IMR-90 (cell line): ENCODE results near the gene RPS25. TPM values are rescaled to one million over a fixed set of nuclear protein-coding genes. Genes with fewer than 3 reads are reported as not detected.

Source experiments
- ATAC-seq: fragments of 200-7000 bp; cut with Tn5 transposase; 2 replicates; pipeline ENCODE4 v1.9.1; 2020; ENCODE audit warnings: low read depth, mild to moderate bottlenecking, moderate library complexity
- BruUV-seq: library from RNA; stranded (reverse); fragments of 400-500 nt; replicated peaks from 2 replicates; lab custom pipeline; 2021; lab: Mats Ljungman, UMichigan
- CTCF ChIA-PET: fragments of 300-600 bp; formaldehyde crosslinking; extraction: SDS; loops from one replicate; lab custom pipeline; 2021; ENCODE audit warnings: antibody characterized with exemption; lab: Yijun Ruan, JAX
- POLR2A ChIA-PET: fragments of 300-600 bp; sonication (Branson Sonifier 250); formaldehyde crosslinking; loops from one replicate; lab custom pipeline; 2022; ENCODE audit warnings: antibody characterized with exemption; ENCODE audit not compliant: unreplicated experiment; lab: Charles Lee
- DNase-seq: peaks from one replicate; pipeline ENCODE4 v3.0.0; 2013
- H2AFZ ChIP-seq: replicated peaks from 2 replicates; pipeline ENCODE3; 2013; ENCODE audit warnings: low read length, mild to moderate bottlenecking; ENCODE audit not compliant: poor library complexity
- H2AK5ac ChIP-seq: 2 replicates; pipeline ENCODE4 v1.6.1; 2013; ENCODE audit warnings: low read depth, low read length, inconsistent platforms
- H2AK9ac ChIP-seq: replicated peaks from 2 replicates; pipeline ENCODE3; 2013; ENCODE audit warnings: mild to moderate bottlenecking, low read depth, low read length, moderate library complexity; ENCODE audit not compliant: poor library complexity
- H2BK120ac ChIP-seq: 2 replicates; pipeline ENCODE4 v1.6.1; 2013; ENCODE audit warnings: low read depth, low read length, inconsistent platforms
- H2BK15ac ChIP-seq: 3 replicates; pipeline ENCODE4 v1.6.1; 2013; ENCODE audit warnings: low read depth, low read length, inconsistent platforms
- H2BK20ac ChIP-seq: 2 replicates; pipeline ENCODE4 v1.6.1; 2013; ENCODE audit warnings: low read depth, mild to moderate bottlenecking, inconsistent platforms, low read length, moderate library complexity
- H2BK5ac ChIP-seq: 2 replicates; pipeline ENCODE4 v1.6.1; 2013; ENCODE audit warnings: mild to moderate bottlenecking, low read depth, low read length, inconsistent platforms; ENCODE audit not compliant: poor library complexity, severe bottlenecking
- H3K14ac ChIP-seq: replicated peaks from 2 replicates; pipeline ENCODE4 v1.6.1; 2013; ENCODE audit warnings: low read depth, low read length, inconsistent platforms
- H3K18ac ChIP-seq: 2 replicates; pipeline ENCODE4 v1.6.1; 2013; ENCODE audit warnings: low read depth, low read length, control low read depth
- H3K23ac ChIP-seq: 2 replicates; pipeline ENCODE4 v1.6.1; 2013; ENCODE audit warnings: low read depth, low read length, inconsistent platforms
- H3K27ac ChIP-seq: 2 replicates; pipeline ENCODE4 v1.5.1; 2013; ENCODE audit warnings: mild to moderate bottlenecking, control low read depth, low read length; ENCODE audit not compliant: insufficient read depth
- H3K27me3 ChIP-seq: 2 replicates; pipeline ENCODE4 v1.6.1; 2013; ENCODE audit warnings: low read length; ENCODE audit not compliant: control insufficient read depth, insufficient read depth
- H3K36me3 ChIP-seq: 2 replicates; pipeline ENCODE4 v1.6.1; 2013; ENCODE audit warnings: low read length, mixed read lengths; ENCODE audit not compliant: control insufficient read depth, insufficient read depth
- H3K4ac ChIP-seq: 2 replicates; pipeline ENCODE4 v1.6.1; 2013; ENCODE audit warnings: low read depth, low read length, inconsistent platforms
- H3K4me1 ChIP-seq: 2 replicates; pipeline ENCODE4 v1.6.1; 2013; ENCODE audit warnings: low read length, mixed read lengths; ENCODE audit not compliant: control insufficient read depth, insufficient read depth
- H3K4me2 ChIP-seq: 2 replicates; pipeline ENCODE4 v1.6.1; 2013; ENCODE audit warnings: low read depth, mild to moderate bottlenecking, control low read depth, low read length, moderate library complexity
- H3K4me3 ChIP-seq: 2 replicates; pipeline ENCODE4 v1.5.1; 2013; ENCODE audit warnings: low read depth, mild to moderate bottlenecking, control low read depth, low read length, moderate library complexity; ENCODE audit not compliant: insufficient read depth
- H3K56ac ChIP-seq: 2 replicates; pipeline ENCODE4 v1.6.1; 2013; ENCODE audit warnings: low read length, inconsistent platforms; ENCODE audit not compliant: insufficient read depth; ENCODE audit errors: extremely low read depth
- H3K79me1 ChIP-seq, 2 experiments: 2 replicates each; pipeline ENCODE4 v1.6.1; 2013; ENCODE audit warnings: low read length in 2 of 2, inconsistent platforms in 1 of 2, low read depth in 1 of 2
- H3K9ac ChIP-seq: 2 replicates; pipeline ENCODE4 v1.6.1; 2013; ENCODE audit warnings: low read depth, low read length, control low read depth
- H3K9me1 ChIP-seq: 2 replicates; pipeline ENCODE4 v1.6.1; 2013; ENCODE audit warnings: low read length, inconsistent platforms; ENCODE audit not compliant: insufficient read depth
- H3K9me3 ChIP-seq: 2 replicates; pipeline ENCODE4 v1.6.1; 2013; ENCODE audit warnings: low read length; ENCODE audit not compliant: control insufficient read depth, insufficient read depth
- H4K20me1 ChIP-seq: 2 replicates; pipeline ENCODE4 v1.6.1; 2013; ENCODE audit warnings: low read length, inconsistent platforms; ENCODE audit not compliant: insufficient read depth
- H4K5ac ChIP-seq: 2 replicates; pipeline ENCODE4 v1.6.1; 2013; ENCODE audit warnings: mild to moderate bottlenecking, low read depth, low read length, control low read depth
- H4K8ac ChIP-seq, 2 experiments: 2 replicates each; pipeline ENCODE4 v1.6.1; 2013; ENCODE audit warnings: low read depth in 2 of 2, low read length in 2 of 2, control low read depth in 1 of 2, inconsistent platforms in 1 of 2
- H4K91ac ChIP-seq: 2 replicates; pipeline ENCODE4 v1.6.1; 2013; ENCODE audit warnings: low read depth, low read length, inconsistent platforms; ENCODE audit not compliant: insufficient read depth
- CEBPB ChIP-seq: IDR thresholded peaks from 2 replicates; pipeline ENCODE4 v1.6.1; 2012; ENCODE audit warnings: low read depth, low read length, improper control_type of control experiment
- CHD1 ChIP-seq: IDR thresholded peaks from 2 replicates; pipeline ENCODE4 v1.6.1; 2012; ENCODE audit warnings: low read depth, low read length, improper control_type of control experiment
- MAFK ChIP-seq: IDR thresholded peaks from 2 replicates; pipeline ENCODE4 v1.6.1; 2012; ENCODE audit warnings: low read depth, low read length, improper control_type of control experiment
- MAZ ChIP-seq: IDR thresholded peaks from 2 replicates; pipeline ENCODE4 v1.6.1; 2012; ENCODE audit warnings: low read depth, mild to moderate bottlenecking, low read length, improper control_type of control experiment, moderate library complexity, borderline replicate concordance
- MXI1 ChIP-seq: IDR thresholded peaks from 2 replicates; pipeline ENCODE4 v1.6.1; 2012; ENCODE audit warnings: low read depth, mild to moderate bottlenecking, low read length, moderate library complexity, borderline replicate concordance
- NFE2L2 ChIP-seq: fragments of 150-350 bp; IDR thresholded peaks from 2 replicates; pipeline ENCODE4 v1.6.1; 2016; ENCODE audit warnings: low read depth, mild to moderate bottlenecking, low read length
- POLR2A ChIP-seq: IDR thresholded peaks from 2 replicates; pipeline ENCODE4 v1.6.1; 2012; ENCODE audit warnings: mild to moderate bottlenecking, low read depth, low read length
- RAD21 ChIP-seq: IDR thresholded peaks from 2 replicates; pipeline ENCODE4 v1.6.1; 2012; ENCODE audit warnings: low read length, improper control_type of control experiment
- RFX5 ChIP-seq: IDR thresholded peaks from 2 replicates; pipeline ENCODE4 v1.8.0; 2012; ENCODE audit warnings: low read depth, mild to moderate bottlenecking, low read length, moderate library complexity
- SMC3 ChIP-seq: fragments of 150-350 bp; IDR thresholded peaks from 2 replicates; pipeline ENCODE4 v1.6.1; 2016; ENCODE audit warnings: low read depth, mild to moderate bottlenecking, antibody characterized with exemption, low read length, moderate library complexity
- WGBS, 2 experiments: methylation state at CpG; one replicate each; pipeline versions ENCODE4 v1.1.5 to v1.1.7; 2013; ENCODE audit warnings: missing lambda C conversion rate in 2 of 2; ENCODE audit not compliant: insufficient read length in 1 of 2; ENCODE audit errors: extremely low coverage in 2 of 2; 5-methylcytosine and 5-hydroxymethylcytosine counted together
- dilution Hi-C: fragments of 300-500 bp; cut with HindIII; formaldehyde crosslinking; loops from one replicate; pipeline ENCODE4 v1.14.3; 2018; ENCODE audit warnings: low sequenced_read_pairs; ENCODE audit not compliant: unreplicated experiment
- in situ Hi-C: fragments of 300-500 bp; cut with MboI; formaldehyde crosslinking; loops from 3 replicates; pipeline ENCODE4 v1.14.3; 2019; ENCODE audit warnings: low sequenced_read_pairs, inconsistent platforms, mixed read lengths
- intact Hi-C: fragments of 100-400 bp; cut with micrococcal nuclease; formaldehyde crosslinking; loops from 2 replicates; pipeline ENCODE4 v1.10.0; 2022
- polyA plus RNA-seq, 3 experiments: library from polyadenylated mRNA; depleted of rRNA; stranded (reverse); fragments of >200 nt; gene quantifications; 2 replicates each; pipeline ENCODE4 v1.2.3, GENCODE V29; 2012; ENCODE audit warnings: low replicate concordance in 1 of 3
- total RNA-seq: library from RNA; depleted of rRNA; stranded (reverse); fragments of >200 nt; gene quantifications from 2 replicates; pipeline ENCODE4 v1.2.3, GENCODE V29; 2012
- TF ChIP-seq, protein P1 (sequence below): conservative IDR thresholded peaks from 2 replicates; pipeline ENCODE4 v1.5.1; 2012; ENCODE audit warnings: mild to moderate bottlenecking, low read depth, low read length, improper control_type of control experiment
- TF ChIP-seq, protein P2 (sequence below): fragments of 150-350 bp; IDR thresholded peaks from 2 replicates; pipeline ENCODE4 v1.6.1; 2017; ENCODE audit warnings: mild to moderate bottlenecking, antibody characterized with exemption, low read length, low read depth

The RPS25 gene
- total and polyA plus RNA-seq, 2 of the 4 experiments (the other 2 are of a cell fraction): 727 to 905 TPM

DNA sequence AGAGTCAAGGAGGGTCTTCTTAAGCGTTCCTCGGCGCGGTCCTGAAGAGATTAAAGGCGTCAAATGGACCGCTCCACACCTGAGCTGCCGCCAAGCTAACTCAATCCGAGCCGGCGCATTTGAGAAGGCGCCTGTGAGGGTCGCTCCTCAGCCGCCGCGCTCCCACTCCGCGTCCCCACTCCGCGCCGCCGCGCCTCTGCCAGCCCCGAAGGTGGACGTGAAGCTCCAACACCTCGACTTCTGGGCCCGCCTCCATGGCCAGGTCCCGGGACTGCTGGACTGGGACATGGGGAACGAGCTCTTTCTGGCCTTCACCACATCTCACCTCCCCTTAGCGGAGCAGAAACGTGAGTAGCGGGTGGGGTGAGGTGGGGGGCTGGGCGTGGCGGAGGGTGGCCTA is 46.5 kb downstream of the RPS25 start, which contains the start of gene FOXR1:
Gene FOXR1 (plus strand): TSS at position 116 of the 400 bp plus-strand sequence. CDS start 171 bp downstream, at position 287.
- in situ Hi-C loops: no loop called here
- Histone ChIP-seq H3K4ac (no peak within 1 kb of the TSS), H2BK5ac (no peak within 1 kb of the TSS), H4K8ac (no peak within 1 kb of the TSS), H3K4me2 (no peak within 1 kb of the TSS), H3K56ac (no peak within 1 kb of the TSS), H3K4me3 (no peak within 1 kb of the TSS), H3K9ac (no peak within 1 kb of the TSS), H3K9me3 (no peaks in the 10 kb centered on the region; the same call in 1 of the 2 replicates), H4K91ac (no peak within 1 kb of the TSS), H2AK5ac (no peak within 1 kb of the TSS), H3K14ac (no peak within 1 kb of the TSS), H4K5ac (no peak within 1 kb of the TSS), H2BK20ac (no peak within 1 kb of the TSS), H3K27me3 (peaks cover 29% of the 10 kb centered on the region), H3K36me3 (no peaks in the 10 kb centered on the region), H2BK120ac (no peak within 1 kb of the TSS), H2BK15ac (no peak within 1 kb of the TSS), H2AFZ (no peak within 1 kb of the TSS), H3K79me1 (no peaks in the 10 kb centered on the region), H3K9me1 (no peaks in the 10 kb centered on the region), H2AK9ac (no peak within 1 kb of the TSS), H3K18ac (no peak within 1 kb of the TSS), H3K23ac (no peak within 1 kb of the TSS), H3K27ac (no peak within 1 kb of the TSS), H4K20me1 (no peaks in the 10 kb centered on the region), H3K4me1 (no peaks in the 10 kb centered on the region)
- dilution Hi-C loops: no loop called here
- TF ChIP-seq RAD21 (no peak), CHD1 (no peak), POLR2A (no peak), MXI1 (no peak), RFX5 (no peak), SMC3 (no peak), MAZ (no peak), MAFK (no peak), NFE2L2 (no peak), CEBPB (no peak)
- TF ChIP-seq, protein P1, sequence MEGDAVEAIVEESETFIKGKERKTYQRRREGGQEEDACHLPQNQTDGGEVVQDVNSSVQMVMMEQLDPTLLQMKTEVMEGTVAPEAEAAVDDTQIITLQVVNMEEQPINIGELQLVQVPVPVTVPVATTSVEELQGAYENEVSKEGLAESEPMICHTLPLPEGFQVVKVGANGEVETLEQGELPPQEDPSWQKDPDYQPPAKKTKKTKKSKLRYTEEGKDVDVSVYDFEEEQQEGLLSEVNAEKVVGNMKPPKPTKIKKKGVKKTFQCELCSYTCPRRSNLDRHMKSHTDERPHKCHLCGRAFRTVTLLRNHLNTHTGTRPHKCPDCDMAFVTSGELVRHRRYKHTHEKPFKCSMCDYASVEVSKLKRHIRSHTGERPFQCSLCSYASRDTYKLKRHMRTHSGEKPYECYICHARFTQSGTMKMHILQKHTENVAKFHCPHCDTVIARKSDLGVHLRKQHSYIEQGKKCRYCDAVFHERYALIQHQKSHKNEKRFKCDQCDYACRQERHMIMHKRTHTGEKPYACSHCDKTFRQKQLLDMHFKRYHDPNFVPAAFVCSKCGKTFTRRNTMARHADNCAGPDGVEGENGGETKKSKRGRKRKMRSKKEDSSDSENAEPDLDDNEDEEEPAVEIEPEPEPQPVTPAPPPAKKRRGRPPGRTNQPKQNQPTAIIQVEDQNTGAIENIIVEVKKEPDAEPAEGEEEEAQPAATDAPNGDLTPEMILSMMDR: no peak
- TF ChIP-seq, protein P2, sequence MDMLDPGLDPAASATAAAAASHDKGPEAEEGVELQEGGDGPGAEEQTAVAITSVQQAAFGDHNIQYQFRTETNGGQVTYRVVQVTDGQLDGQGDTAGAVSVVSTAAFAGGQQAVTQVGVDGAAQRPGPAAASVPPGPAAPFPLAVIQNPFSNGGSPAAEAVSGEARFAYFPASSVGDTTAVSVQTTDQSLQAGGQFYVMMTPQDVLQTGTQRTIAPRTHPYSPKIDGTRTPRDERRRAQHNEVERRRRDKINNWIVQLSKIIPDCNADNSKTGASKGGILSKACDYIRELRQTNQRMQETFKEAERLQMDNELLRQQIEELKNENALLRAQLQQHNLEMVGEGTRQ: no peak
- ChIA-PET POLR2A (no interaction called here), CTCF (no interaction called here)
- intact Hi-C loops: no loop called here
- ATAC-seq (no peak), DNase-seq (no peak)
- 35% methylated on average over 7 of the region's 33 CpGs; no CpG with 5 or more reads in 1 of the 2 experiments for WGBS, 2 experiments
- BruUV-seq: no TSS peak
